ENCODE results near the gene CCDC194.

DNA sequence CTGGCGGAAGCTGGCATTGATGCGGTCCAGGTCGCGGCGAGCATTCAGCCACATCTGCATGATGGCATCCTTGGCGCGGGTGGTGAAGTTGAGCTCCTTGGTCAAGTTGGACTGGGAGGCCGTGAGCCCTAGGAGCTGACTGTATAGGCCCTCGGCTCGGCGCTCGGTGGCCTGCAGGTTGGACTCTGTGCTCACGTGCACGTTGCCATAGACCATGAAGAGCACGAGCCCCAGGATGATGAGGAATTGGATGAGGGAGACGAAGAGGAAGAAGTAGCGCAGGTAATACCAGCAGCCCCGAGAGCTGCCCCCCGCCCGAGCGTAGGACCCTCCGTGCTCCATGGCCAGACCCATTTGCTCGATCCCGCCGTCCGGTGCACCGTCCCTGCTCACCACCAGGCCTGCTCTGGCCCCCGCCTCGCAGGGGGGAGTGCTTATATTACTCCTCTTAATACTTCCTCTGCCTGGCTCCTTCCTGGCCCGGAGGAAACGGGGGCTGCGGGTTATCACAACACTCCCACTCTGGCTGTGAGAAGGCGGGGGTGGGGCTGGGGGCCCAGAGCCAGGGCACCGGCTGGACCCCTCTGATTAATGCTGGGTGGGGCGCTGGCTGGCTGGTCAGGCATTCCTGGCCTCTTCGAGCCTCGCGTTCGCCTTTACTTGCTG, 16.9 kb downstream of the CCDC194 start, which contains the start of gene PLVAP:
- TF ChIP-seq, protein P1, sequence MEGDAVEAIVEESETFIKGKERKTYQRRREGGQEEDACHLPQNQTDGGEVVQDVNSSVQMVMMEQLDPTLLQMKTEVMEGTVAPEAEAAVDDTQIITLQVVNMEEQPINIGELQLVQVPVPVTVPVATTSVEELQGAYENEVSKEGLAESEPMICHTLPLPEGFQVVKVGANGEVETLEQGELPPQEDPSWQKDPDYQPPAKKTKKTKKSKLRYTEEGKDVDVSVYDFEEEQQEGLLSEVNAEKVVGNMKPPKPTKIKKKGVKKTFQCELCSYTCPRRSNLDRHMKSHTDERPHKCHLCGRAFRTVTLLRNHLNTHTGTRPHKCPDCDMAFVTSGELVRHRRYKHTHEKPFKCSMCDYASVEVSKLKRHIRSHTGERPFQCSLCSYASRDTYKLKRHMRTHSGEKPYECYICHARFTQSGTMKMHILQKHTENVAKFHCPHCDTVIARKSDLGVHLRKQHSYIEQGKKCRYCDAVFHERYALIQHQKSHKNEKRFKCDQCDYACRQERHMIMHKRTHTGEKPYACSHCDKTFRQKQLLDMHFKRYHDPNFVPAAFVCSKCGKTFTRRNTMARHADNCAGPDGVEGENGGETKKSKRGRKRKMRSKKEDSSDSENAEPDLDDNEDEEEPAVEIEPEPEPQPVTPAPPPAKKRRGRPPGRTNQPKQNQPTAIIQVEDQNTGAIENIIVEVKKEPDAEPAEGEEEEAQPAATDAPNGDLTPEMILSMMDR (IDR thresholded peaks at IDR 0.05), result no peak
- TF ChIP-seq EP300 (IDR thresholded peaks at IDR 0.05; ENCODE audit: low read depth), result no peak
- no peak for TF ChIP-seq POLR2A (IDR thresholded peaks at IDR 0.05)
